ENCODE measurements around the gene OR2H2. TPM values are rescaled to one million over a fixed set of nuclear protein-coding genes. Genes with fewer than 3 reads are reported as not detected.

The OR2H2 gene
- total and polyA plus RNA-seq, 2 donors (not counting 1 experiment from before 2014, with no cell fraction given): not detected

- TF ChIP-seq EZH2 (IDR thresholded peaks at IDR 0.05; ENCODE audit: borderline replicate concordance, insufficient read depth, low read depth, low read length, poor library complexity, severe bottlenecking): no peak
- TF ChIP-seq, protein P1, sequence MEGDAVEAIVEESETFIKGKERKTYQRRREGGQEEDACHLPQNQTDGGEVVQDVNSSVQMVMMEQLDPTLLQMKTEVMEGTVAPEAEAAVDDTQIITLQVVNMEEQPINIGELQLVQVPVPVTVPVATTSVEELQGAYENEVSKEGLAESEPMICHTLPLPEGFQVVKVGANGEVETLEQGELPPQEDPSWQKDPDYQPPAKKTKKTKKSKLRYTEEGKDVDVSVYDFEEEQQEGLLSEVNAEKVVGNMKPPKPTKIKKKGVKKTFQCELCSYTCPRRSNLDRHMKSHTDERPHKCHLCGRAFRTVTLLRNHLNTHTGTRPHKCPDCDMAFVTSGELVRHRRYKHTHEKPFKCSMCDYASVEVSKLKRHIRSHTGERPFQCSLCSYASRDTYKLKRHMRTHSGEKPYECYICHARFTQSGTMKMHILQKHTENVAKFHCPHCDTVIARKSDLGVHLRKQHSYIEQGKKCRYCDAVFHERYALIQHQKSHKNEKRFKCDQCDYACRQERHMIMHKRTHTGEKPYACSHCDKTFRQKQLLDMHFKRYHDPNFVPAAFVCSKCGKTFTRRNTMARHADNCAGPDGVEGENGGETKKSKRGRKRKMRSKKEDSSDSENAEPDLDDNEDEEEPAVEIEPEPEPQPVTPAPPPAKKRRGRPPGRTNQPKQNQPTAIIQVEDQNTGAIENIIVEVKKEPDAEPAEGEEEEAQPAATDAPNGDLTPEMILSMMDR (IDR thresholded peaks at IDR 0.05): no peak
- H2AFZ ChIP-seq (ENCODE audit: insufficient read depth, low read depth, low read length, poor library complexity, severe bottlenecking): peak overlapping the region; percentile 79
- no peak overlapping the region for H3K27ac Mint-ChIP-seq
- no peaks in the 10 kb centered on the region for H3K79me2 ChIP-seq (ENCODE audit: control insufficient read depth, insufficient read depth, low read length)
- intact Hi-C loops (cut with micrococcal nuclease): loop anchor here (5.0 kb wide), 1 partner anchor 74 kb away; no protein-coding TSS in a partner anchor
- peak overlapping the region; percentile 67 for H3K9ac ChIP-seq (ENCODE audit: low read length)
- H3K4me2 ChIP-seq (replicated peaks; ENCODE audit: low read depth, low read length, poor library complexity, severe bottlenecking): peak overlapping the region; percentile 93
- CTCF ChIA-PET: no interaction called here
- H3K27me3 Mint-ChIP-seq: peaks cover 29% of the 10 kb centered on the region
- peaks cover 0 to 7% (median 0%) of the 10 kb centered on the region in 3 donors for H3K9me3 ChIP-seq (ENCODE audit: control extremely low read depth in 1 of 3, control insufficient read depth in 2 of 3, insufficient read depth in 1 of 3, low read length in 2 of 3)
- DNase-seq (peak; percentile 59), ATAC-seq (ENCODE audit: low read depth) (peak; percentile 64)
- H3K4me1 ChIP-seq (ENCODE audit: control insufficient read depth in 2 of 2, insufficient read depth in 2 of 2, low read length in 2 of 2): peaks cover 15 to 20% of the 10 kb centered on the region in 2 donors
- 5% methylated on average over 80 of the region's 83 CpGs for WGBS (ENCODE audit: insufficient coverage)
- POLR2A ChIA-PET: no interaction called here
- peak overlapping the region in 4 of 5 experiments; percentile 29 to 60 (median 51) for H3K4me3 ChIP-seq (ENCODE audit: control extremely low read depth in 1 of 5, extremely low read depth in 1 of 5, insufficient read depth in 1 of 5, low read depth in 2 of 5, low read length in 4 of 5)
- H3K27me3 ChIP-seq (replicated peaks in 1 of 4; ENCODE audit: control extremely low read depth in 1 of 4, control insufficient read depth in 3 of 4, insufficient read depth in 4 of 4, low read length in 3 of 4): peaks cover 0 to 36% (median 22%) of the 10 kb centered on the region in 4 experiments
- H3K4me1 Mint-ChIP-seq: peaks cover 17% of the 10 kb centered on the region
- H3K9me3 Mint-ChIP-seq (ENCODE audit: insufficient read depth): no peaks in the 10 kb centered on the region
- H3K36me3 ChIP-seq (replicated peaks in 1 of 2; ENCODE audit: control extremely low read depth in 1 of 2, control insufficient read depth in 1 of 2, extremely low read depth in 1 of 2, insufficient read depth in 2 of 2, low read length in 1 of 2): no peaks in the 10 kb centered on the region
- H3K4me3 Mint-ChIP-seq: peak overlapping the region; percentile 95
- H4K20me1 ChIP-seq (ENCODE audit: control insufficient read depth, insufficient read depth, low read length, poor library complexity, severe bottlenecking): no peaks in the 10 kb centered on the region
- H3K27ac ChIP-seq (ENCODE audit: low read length in 2 of 2): no peak overlapping the region
These were observed 31.5 kb upstream of the OR2H2 start for GRCh38 chr6:29553268-29554057.

GRCh38 chr6:29554764-29555163 is 30.2 kb upstream of the OR2H2 start:
- CTCF ChIA-PET: no interaction called here
- ATAC-seq (ENCODE audit: low read depth) (no peak), DNase-seq (no peak)
- Mint-ChIP-seq H3K27ac (no peak overlapping the region), H3K27me3 (peaks cover 39% of the 10 kb centered on the region), H3K4me1 (peaks cover 17% of the 10 kb centered on the region), H3K4me3 (no peak overlapping the region), H3K9me3 (ENCODE audit: insufficient read depth) (no peaks in the 10 kb centered on the region)
- Histone ChIP-seq H3K27ac (ENCODE audit: low read length in 2 of 2) (no peak overlapping the region), H3K79me2 (ENCODE audit: control insufficient read depth, insufficient read depth, low read length) (no peaks in the 10 kb centered on the region), H3K36me3 (replicated peaks in 1 of 2; ENCODE audit: control extremely low read depth in 1 of 2, control insufficient read depth in 1 of 2, extremely low read depth in 1 of 2, insufficient read depth in 2 of 2, low read length in 1 of 2) (no peaks in the 10 kb centered on the region), H3K9ac (ENCODE audit: low read length) (no peak overlapping the region), H2AFZ (ENCODE audit: insufficient read depth, low read depth, low read length, poor library complexity, severe bottlenecking) (no peak overlapping the region), H3K9me3 (ENCODE audit: control extremely low read depth in 1 of 3, control insufficient read depth in 2 of 3, insufficient read depth in 1 of 3, low read length in 2 of 3) (peaks cover 0 to 7% (median 0%) of the 10 kb centered on the region in 3 donors), H4K20me1 (ENCODE audit: control insufficient read depth, insufficient read depth, low read length, poor library complexity, severe bottlenecking) (no peaks in the 10 kb centered on the region), H3K4me3 (ENCODE audit: control extremely low read depth in 1 of 5, extremely low read depth in 1 of 5, insufficient read depth in 1 of 5, low read depth in 2 of 5, low read length in 4 of 5) (no peak overlapping the region), H3K4me2 (replicated peaks; ENCODE audit: low read depth, low read length, poor library complexity, severe bottlenecking) (no peak overlapping the region), H3K4me1 (ENCODE audit: control insufficient read depth in 2 of 2, insufficient read depth in 2 of 2, low read length in 2 of 2) (peaks cover 15 to 20% of the 10 kb centered on the region in 2 donors), H3K27me3 (replicated peaks in 1 of 4; ENCODE audit: control extremely low read depth in 1 of 4, control insufficient read depth in 3 of 4, insufficient read depth in 4 of 4, low read length in 3 of 4) (peaks cover 0 to 36% (median 22%) of the 10 kb centered on the region in 4 experiments)
- TF ChIP-seq, protein P1 (IDR thresholded peaks at IDR 0.05): no peak
- TF ChIP-seq EZH2 (IDR thresholded peaks at IDR 0.05; ENCODE audit: borderline replicate concordance, insufficient read depth, low read depth, low read length, poor library complexity, severe bottlenecking): no peak
- POLR2A ChIA-PET: no interaction called here
- 86% methylated on average over 5 of the region's 5 CpGs for WGBS (ENCODE audit: insufficient coverage)
- intact Hi-C loops (cut with micrococcal nuclease): loop anchor here (5.0 kb wide), 1 partner anchor 73 kb away; no protein-coding TSS in a partner anchor

Measured in B cell (primary cell).